Calu3 (cell line): ENCODE measurements around the gene ABCF2. TPM values are rescaled to one million over a fixed set of nuclear protein-coding genes. Genes with fewer than 3 reads are reported as not detected.

ENCODE experiments used
- BruUV-seq: library from RNA; stranded (reverse); fragments of 400-500 nt; replicated peaks from 2 replicates; lab custom pipeline; 2021; lab: Mats Ljungman, UMichigan
- CTCF ChIA-PET: fragments of 300-600 bp; sonication (Branson Sonifier 250); formaldehyde crosslinking; loops from one replicate; lab custom pipeline; 2022; ENCODE audit warnings: antibody characterized with exemption; lab: Charles Lee
- DNase-seq: peaks from one replicate; pipeline ENCODE4 v3.0.0; 2022
- H3K27ac Mint-ChIP-seq: one replicate; pipeline ENCODE4 v1.8.0; 2022; ENCODE audit warnings: mixed read lengths; ENCODE audit not compliant: unreplicated experiment
- H3K27me3 Mint-ChIP-seq: one replicate; pipeline ENCODE4 v1.8.0; 2022; ENCODE audit warnings: mixed read lengths; ENCODE audit not compliant: unreplicated experiment
- H3K36me3 Mint-ChIP-seq: one replicate; pipeline ENCODE4 v1.8.0; 2022; ENCODE audit warnings: mild to moderate bottlenecking, moderate library complexity, mixed read lengths; ENCODE audit not compliant: insufficient read depth, unreplicated experiment
- H3K4me1 Mint-ChIP-seq: one replicate; pipeline ENCODE4 v1.8.0; 2022; ENCODE audit warnings: mild to moderate bottlenecking, low read depth, mixed read lengths; ENCODE audit not compliant: unreplicated experiment
- H3K4me3 Mint-ChIP-seq: one replicate; pipeline ENCODE4 v1.8.0; 2022; ENCODE audit warnings: mild to moderate bottlenecking, low read depth, moderate library complexity, mixed read lengths; ENCODE audit not compliant: unreplicated experiment
- H3K9me3 Mint-ChIP-seq: one replicate; pipeline ENCODE4 v1.8.0; 2022; ENCODE audit warnings: low read depth, mixed read lengths; ENCODE audit not compliant: unreplicated experiment
- intact Hi-C: fragments of 100-400 bp; cut with micrococcal nuclease; formaldehyde crosslinking; loops from one replicate; pipeline ENCODE4 v1.10.0; 2022; ENCODE audit not compliant: unreplicated experiment
- total RNA-seq: library from RNA; stranded (reverse); gene quantifications from 2 replicates; pipeline ENCODE4 v1.2.3, GENCODE V29; 2022
- TF ChIP-seq, protein P1 (sequence below): fragments of 200-600 bp; IDR thresholded peaks from one replicate; pipeline ENCODE4 v1.8.0; 2022; ENCODE audit warnings: antibody characterized with exemption; ENCODE audit not compliant: unreplicated experiment

The ABCF2 gene
- total RNA-seq, 1 experiment from 2014 or later = 49.7 TPM

GRCh38 chr7:151248346-151249033, 21.5 kb upstream of the ABCF2 start, which contains the start of gene SMARCD3:
TSS of gene SMARCD3 (minus strand) at chr7:151248694. CDS start at chr7:151248562, 132 bp downstream.
- Mint-ChIP-seq H3K4me1 (peaks cover 28% of the 10 kb centered on the region), H3K27ac (no peak within 1 kb of the TSS), H3K27me3 (peaks cover 95% of the 10 kb centered on the region), H3K4me3 (peak within 1 kb of the TSS; percentile 69), H3K9me3 (no peaks in the 10 kb centered on the region), H3K36me3 (peaks cover 22% of the 10 kb centered on the region)
- TF ChIP-seq, protein P1, sequence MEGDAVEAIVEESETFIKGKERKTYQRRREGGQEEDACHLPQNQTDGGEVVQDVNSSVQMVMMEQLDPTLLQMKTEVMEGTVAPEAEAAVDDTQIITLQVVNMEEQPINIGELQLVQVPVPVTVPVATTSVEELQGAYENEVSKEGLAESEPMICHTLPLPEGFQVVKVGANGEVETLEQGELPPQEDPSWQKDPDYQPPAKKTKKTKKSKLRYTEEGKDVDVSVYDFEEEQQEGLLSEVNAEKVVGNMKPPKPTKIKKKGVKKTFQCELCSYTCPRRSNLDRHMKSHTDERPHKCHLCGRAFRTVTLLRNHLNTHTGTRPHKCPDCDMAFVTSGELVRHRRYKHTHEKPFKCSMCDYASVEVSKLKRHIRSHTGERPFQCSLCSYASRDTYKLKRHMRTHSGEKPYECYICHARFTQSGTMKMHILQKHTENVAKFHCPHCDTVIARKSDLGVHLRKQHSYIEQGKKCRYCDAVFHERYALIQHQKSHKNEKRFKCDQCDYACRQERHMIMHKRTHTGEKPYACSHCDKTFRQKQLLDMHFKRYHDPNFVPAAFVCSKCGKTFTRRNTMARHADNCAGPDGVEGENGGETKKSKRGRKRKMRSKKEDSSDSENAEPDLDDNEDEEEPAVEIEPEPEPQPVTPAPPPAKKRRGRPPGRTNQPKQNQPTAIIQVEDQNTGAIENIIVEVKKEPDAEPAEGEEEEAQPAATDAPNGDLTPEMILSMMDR = no peak
- CTCF ChIA-PET = interaction anchor here (0.8 kb wide), 1 partner anchor 32 kb away, joined by 9 read pairs; no protein-coding TSS in a partner anchor
- peak; percentile 65 for DNase-seq
- no TSS peak for BruUV-seq
- intact Hi-C loops = loop anchor here (5.0 kb wide), 1 partner anchor 54 kb away; no protein-coding TSS in a partner anchor

- peak overlapping the region; percentile 69 for H3K4me3 Mint-ChIP-seq
- TF ChIP-seq, protein P1 = no peak
- DNase-seq = no peak
- H3K27ac Mint-ChIP-seq = no peak overlapping the region
- no TSS peak for BruUV-seq
- CTCF ChIA-PET = no interaction called here
- H3K27me3 Mint-ChIP-seq = peaks cover 94% of the 10 kb centered on the region
- H3K36me3 Mint-ChIP-seq = peaks cover 22% of the 10 kb centered on the region
- H3K9me3 Mint-ChIP-seq = no peaks in the 10 kb centered on the region
- peaks cover 28% of the 10 kb centered on the region for H3K4me1 Mint-ChIP-seq
- intact Hi-C loops = loop anchor here (5.0 kb wide), 1 partner anchor 55 kb away; no protein-coding TSS in a partner anchor
Measured at GRCh38 chr7:151247611-151248345, 20.8 kb upstream of the ABCF2 start.

DNA sequence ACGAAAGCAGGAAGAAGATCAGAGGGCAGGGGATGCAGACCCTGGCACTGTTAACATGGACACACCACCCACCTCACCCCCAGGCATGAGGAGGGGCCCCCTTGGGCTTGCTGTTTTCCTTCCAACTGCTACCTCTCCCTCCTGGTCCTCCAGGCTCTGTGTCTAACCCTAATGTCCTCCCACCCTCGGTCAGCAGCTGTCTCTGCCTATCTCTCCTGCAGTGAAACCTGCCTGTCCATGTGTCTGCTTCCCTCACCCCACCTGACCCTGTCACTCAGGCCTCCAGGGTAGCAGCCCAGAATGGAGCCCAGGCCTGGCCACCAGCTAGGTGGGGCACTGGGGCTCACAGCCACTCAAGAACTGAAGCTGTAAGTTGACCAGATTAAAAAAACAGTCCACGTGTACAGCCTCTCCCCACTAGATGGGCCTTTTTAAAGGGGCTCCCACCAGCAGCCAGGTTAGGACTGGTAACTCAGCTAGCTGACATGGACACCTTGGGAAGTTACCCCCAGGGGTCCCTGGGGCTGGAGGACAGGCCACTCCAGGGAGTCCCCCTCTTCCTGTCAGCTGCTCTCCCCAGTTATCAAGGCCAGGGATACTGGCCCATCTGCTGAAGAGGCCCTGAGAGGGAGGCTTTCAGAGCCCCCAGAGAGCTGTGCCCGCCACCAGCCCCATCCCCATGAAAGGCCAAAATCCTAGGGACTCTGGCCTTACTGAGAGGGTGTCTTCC, 20.0 kb upstream of the ABCF2 start:
- TF ChIP-seq, protein P1 = no peak
- H3K27ac Mint-ChIP-seq = no peak overlapping the region
- peaks cover 28% of the 10 kb centered on the region for H3K4me1 Mint-ChIP-seq
- intact Hi-C loops = loop anchor here (5.0 kb wide), 1 partner anchor 55 kb away; no protein-coding TSS in a partner anchor
- H3K9me3 Mint-ChIP-seq = no peaks in the 10 kb centered on the region
- no peak for DNase-seq
- CTCF ChIA-PET = no interaction called here
- peaks cover 86% of the 10 kb centered on the region for H3K27me3 Mint-ChIP-seq
- BruUV-seq = no TSS peak
- peaks cover 22% of the 10 kb centered on the region for H3K36me3 Mint-ChIP-seq
- H3K4me3 Mint-ChIP-seq = no peak overlapping the region
